Activated naive CD4-positive, alpha-beta T cell treated with anti-CD3 and anti-CD28 coated beads, Interleukin-2, amount 50 U/mL, for 72 hours (primary cell): ENCODE results near the gene CAND1. TPM values are rescaled to one million over a fixed set of nuclear protein-coding genes. Genes with fewer than 3 reads are reported as not detected.

ENCODE experiments used
- ATAC-seq, 2 donors: fragments of 150-1000 bp; cut with Tn5 transposase; 2 replicates each; pipeline ENCODE4 v1.10.0; 2021; ENCODE audit warnings: mild to moderate bottlenecking in 2 of 2, moderate library complexity in 2 of 2
- DNase-seq, 2 donors: peaks; one replicate each; pipeline ENCODE4 v3.0.0; 2021 to 2022; ENCODE audit warnings: low spot score in 2 of 2
- H3K27ac Mint-ChIP-seq, 2 donors: one replicate each; pipeline ENCODE4 v1.8.0; 2022; ENCODE audit warnings: mild to moderate bottlenecking in 2 of 2, mixed read lengths in 2 of 2
- H3K36me3 Mint-ChIP-seq, 2 donors: one replicate each; pipeline ENCODE4 v1.8.0; 2022; ENCODE audit warnings: mixed read lengths in 2 of 2
- H3K9me3 Mint-ChIP-seq, 2 donors: one replicate each; pipeline ENCODE4 v1.8.0; 2022; ENCODE audit warnings: mixed read lengths in 2 of 2
- total RNA-seq, 2 donors: library from RNA; stranded (reverse); gene quantifications; one replicate each; pipeline ENCODE4 v1.2.3, GENCODE V29; 2022

The CAND1 gene
- total RNA-seq, 2 donors from 2014 or later, result 213 to 239 TPM

GRCh38 chr12:67355428-67356379 lies 86.5 kb downstream of the CAND1 start:
- ATAC-seq (peak; percentile 41 to 77), DNase-seq (no peak)
- Mint-ChIP-seq H3K9me3 (peaks cover 0 to 5% of the 10 kb centered on the region in 2 donors), H3K36me3 (peaks cover 7 to 10% of the 10 kb centered on the region in 2 donors), H3K27ac (no peak overlapping the region)

DNA sequence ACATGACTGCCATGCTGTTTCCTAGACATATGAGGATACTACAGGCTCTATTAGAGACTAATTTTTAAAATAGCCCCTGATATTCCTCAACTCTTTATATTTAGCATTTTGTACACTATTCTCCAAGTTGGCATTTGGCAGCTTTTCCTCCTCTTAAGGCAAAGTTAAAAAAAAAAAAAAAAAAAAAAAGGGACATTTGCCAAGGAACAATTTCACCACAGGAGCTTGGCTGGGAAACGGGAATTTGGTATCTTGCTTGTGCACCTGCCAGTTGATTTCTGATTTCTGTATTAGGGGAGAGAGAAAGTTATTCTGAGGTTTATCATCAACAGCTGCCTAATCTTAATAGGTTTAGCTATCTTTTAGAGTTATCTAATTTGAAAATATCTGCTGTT lies 87.2 kb downstream of the CAND1 start:
- ATAC-seq (no peak), DNase-seq (no peak)
- H3K9me3 Mint-ChIP-seq, result peaks cover 0 to 5% of the 10 kb centered on the region in 2 donors
- peaks cover 7 to 10% of the 10 kb centered on the region in 2 donors for H3K36me3 Mint-ChIP-seq
- peak overlapping the region in 1 of 2 donors; percentile 30 for H3K27ac Mint-ChIP-seq

DNA sequence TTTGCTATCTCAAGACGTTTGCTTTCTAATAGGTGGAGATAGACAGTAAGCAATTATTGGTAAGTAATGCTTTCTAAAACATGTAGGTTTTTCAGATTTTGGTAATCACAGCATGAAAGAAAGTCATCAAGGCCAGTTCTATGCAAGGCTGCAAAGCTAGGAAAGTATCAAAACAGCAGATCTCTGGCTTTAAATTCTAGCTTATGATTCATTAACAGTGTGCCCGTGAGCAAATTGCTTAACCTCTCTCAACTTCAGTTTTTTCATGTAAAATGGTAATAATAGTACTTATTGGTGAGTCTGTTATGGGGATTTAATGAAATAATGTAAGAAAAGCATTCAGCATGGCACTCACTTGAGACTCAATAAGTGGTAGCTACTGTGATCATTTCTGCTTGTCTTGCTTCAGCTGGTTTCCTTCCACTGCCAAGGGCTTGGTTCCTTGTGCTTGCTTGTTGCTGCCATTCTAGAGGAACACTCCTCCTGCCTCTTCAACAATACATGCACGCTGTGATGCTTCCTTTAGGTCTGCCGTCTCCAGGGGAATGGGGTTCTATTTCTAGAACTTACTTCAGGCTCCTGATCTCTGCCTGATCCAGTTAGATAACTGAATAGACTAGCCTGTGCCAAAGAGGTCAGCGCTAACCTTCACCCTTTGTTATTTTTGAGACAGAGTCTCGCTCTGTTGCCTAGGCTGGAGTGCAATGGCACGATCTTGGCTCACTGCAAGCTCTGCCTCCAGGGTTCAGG lies 88.4 kb downstream of the CAND1 start:
- peaks cover 0 to 4% of the 10 kb centered on the region in 2 donors for H3K9me3 Mint-ChIP-seq
- ATAC-seq, result no peak
- peaks cover 13 to 16% of the 10 kb centered on the region in 2 donors for H3K36me3 Mint-ChIP-seq
- H3K27ac Mint-ChIP-seq, result no peak overlapping the region
- DNase-seq, result no peak

DNA sequence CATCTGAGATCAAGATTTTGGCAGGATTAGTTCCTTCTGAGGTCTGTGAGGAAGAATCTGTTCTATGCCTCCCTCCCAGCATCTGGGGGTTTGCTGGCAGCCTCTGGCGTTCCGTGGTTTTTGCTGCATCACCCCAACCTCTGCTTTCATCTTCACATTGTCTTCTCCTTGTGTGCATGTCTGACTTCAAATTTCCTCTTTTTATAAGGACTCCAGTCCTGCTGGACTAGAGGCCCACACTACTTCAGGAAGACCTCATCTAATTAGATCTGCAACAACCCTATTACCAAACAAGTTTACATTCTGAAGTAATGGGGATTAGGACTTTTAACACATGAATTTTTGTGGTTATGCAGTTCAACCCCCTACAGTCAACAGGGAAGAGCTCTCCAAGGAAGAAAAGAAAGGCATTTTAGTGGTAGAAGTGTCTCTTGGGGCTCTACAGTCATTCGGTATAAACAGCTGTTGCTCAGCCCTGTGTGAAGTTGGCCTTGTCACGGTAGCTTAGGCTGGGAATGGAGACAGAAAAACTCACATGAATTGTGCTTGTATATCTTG lies 89.7 kb downstream of the CAND1 start:
- no peak overlapping the region for H3K27ac Mint-ChIP-seq
- no peak for DNase-seq
- H3K36me3 Mint-ChIP-seq, result peaks cover 9 to 15% of the 10 kb centered on the region in 2 donors
- ATAC-seq, result no peak
- no peaks in the 10 kb centered on the region for H3K9me3 Mint-ChIP-seq

DNA sequence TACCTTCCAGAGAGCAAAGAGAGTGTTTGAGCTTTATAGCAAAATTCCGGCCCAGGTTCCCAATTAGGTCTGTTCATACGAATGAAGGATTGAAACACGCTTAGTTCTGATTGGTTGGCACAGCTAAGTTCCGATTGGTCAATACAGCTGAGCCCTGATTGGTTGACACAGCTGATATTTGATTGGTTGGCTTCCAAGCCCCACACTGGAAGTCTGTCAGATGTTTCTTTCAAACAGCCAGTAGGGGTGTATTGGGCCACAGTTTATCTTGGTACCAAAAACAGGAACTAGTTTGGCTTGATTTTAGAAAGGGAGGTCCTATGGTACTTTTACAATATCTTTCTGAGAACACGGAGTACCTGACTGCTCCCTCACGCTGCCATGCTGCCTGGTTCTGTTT lies 93.4 kb downstream of the CAND1 start:
- DNase-seq (no peak), ATAC-seq (no peak)
- Mint-ChIP-seq H3K36me3 (peaks cover 9 to 15% of the 10 kb centered on the region in 2 donors), H3K27ac (no peak overlapping the region), H3K9me3 (no peaks in the 10 kb centered on the region)

DNA sequence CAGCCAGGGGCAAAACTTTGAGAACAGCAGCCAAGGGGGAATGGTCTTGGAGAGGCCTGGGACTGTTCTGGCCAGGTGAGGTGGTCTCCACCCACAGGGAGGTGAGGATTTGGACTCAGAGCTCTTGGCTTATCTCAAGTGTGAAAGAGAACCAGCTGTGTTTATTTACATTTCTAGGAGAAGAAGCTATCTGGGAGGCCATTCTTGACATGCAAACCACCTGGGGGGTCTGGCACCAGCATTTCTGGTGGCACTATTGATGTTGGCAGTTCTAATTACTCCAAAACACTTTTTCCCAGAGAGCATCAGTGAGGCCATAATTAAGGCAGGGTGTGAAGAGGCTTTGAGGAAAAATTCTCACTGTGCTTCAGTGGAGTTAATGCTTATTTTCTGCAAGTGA lies 95.1 kb downstream of the CAND1 start:
- Mint-ChIP-seq H3K27ac (no peak overlapping the region), H3K9me3 (no peaks in the 10 kb centered on the region), H3K36me3 (peaks cover 9 to 15% of the 10 kb centered on the region in 2 donors)
- no peak for DNase-seq
- no peak for ATAC-seq

- ATAC-seq, result no peak
- no peak overlapping the region for H3K27ac Mint-ChIP-seq
- H3K9me3 Mint-ChIP-seq, result no peaks in the 10 kb centered on the region
- H3K36me3 Mint-ChIP-seq, result peaks cover 9 to 15% of the 10 kb centered on the region in 2 donors
- no peak for DNase-seq
Measured at GRCh38 chr12:67365131-67365530, 96.0 kb downstream of the CAND1 start.

- no peak overlapping the region for H3K27ac Mint-ChIP-seq
- H3K36me3 Mint-ChIP-seq, result peaks cover 0 to 16% of the 10 kb centered on the region in 2 donors
- H3K9me3 Mint-ChIP-seq, result peaks cover 4 to 7% of the 10 kb centered on the region in 2 donors
- no peak for DNase-seq
- ATAC-seq, result no peak
Measured at GRCh38 chr12:67367843-67368242, 98.7 kb downstream of the CAND1 start.
